Endothelial cell of umbilical vein (primary cell): ENCODE data around the gene RABGAP1. TPM values are rescaled to one million over a fixed set of nuclear protein-coding genes. Genes with fewer than 3 reads are reported as not detected.

Experiments
- BruUV-seq: library from RNA; stranded (reverse); fragments of 400-500 nt; replicated peaks from 2 replicates; lab custom pipeline; 2021; lab: Mats Ljungman, UMichigan
- CTCF ChIA-PET: fragments of 300-600, 350-600 bp; sonication (Branson Sonifier 250); formaldehyde crosslinking; loops from one replicate; lab custom pipeline; 2021; ENCODE audit warnings: antibody characterized with exemption, inconsistent platforms; lab: Charles Lee
- POLR2A ChIA-PET: fragments of 300-600, 350-600 bp; sonication (Branson Sonifier 250); formaldehyde crosslinking; loops from one replicate; lab custom pipeline; 2021; ENCODE audit warnings: antibody characterized with exemption, inconsistent platforms; lab: Charles Lee
- DNase-seq: peaks from one replicate; pipeline ENCODE4 v3.0.0-alpha.2; 2011; ENCODE audit warnings: low read depth, low spot score
- FAIRE-seq: peaks from 2 replicates; lab custom pipeline; 2011; peaks lifted over from hg19 to GRCh38; lab: Jason Lieb, UNC
- H2AFZ ChIP-seq: 2 replicates; pipeline ENCODE4 v1.6.0; 2012; ENCODE audit warnings: low read depth, low read length, control low read depth, inconsistent platforms
- H3K27ac ChIP-seq: 2 replicates; pipeline ENCODE4 v1.5.1; 2011; ENCODE audit warnings: low read depth, mild to moderate bottlenecking, control low read depth, low read length, moderate library complexity; ENCODE audit not compliant: insufficient read depth
- H3K27me3 ChIP-seq, 2 experiments: 2 replicates each; pipeline versions ENCODE4 v1.6.0 to v1.6.1; 2011; ENCODE audit warnings: low read length in 2 of 2, mixed read lengths in 1 of 2; ENCODE audit not compliant: control insufficient read depth in 2 of 2, insufficient read depth in 2 of 2
- H3K36me3 ChIP-seq, 2 experiments: 2 replicates in 1 of 2; 3 replicates in 1 of 2; pipeline ENCODE4 v1.5.1; 2011; ENCODE audit warnings: low read length in 2 of 2, mild to moderate bottlenecking in 1 of 2, moderate library complexity in 1 of 2; ENCODE audit not compliant: control insufficient read depth in 2 of 2, insufficient read depth in 2 of 2; ENCODE audit errors: extremely low read depth in 1 of 2
- H3K4me1 ChIP-seq: 3 replicates; pipeline ENCODE4 v1.5.1; 2011; ENCODE audit warnings: mild to moderate bottlenecking, low read length; ENCODE audit not compliant: control insufficient read depth, insufficient read depth; ENCODE audit errors: extremely low read depth
- H3K4me2 ChIP-seq: 2 replicates; pipeline ENCODE4 v1.6.1; 2011; ENCODE audit warnings: low read length, control low read depth, mixed read lengths; ENCODE audit not compliant: insufficient read depth
- H3K4me3 ChIP-seq, 3 experiments: fragments of 200-600 bp in 1 of 3; sonication (generic), shearing (Covaris generic) in 1 of 3; replicated peaks in 1 of 3; 2 replicates each; pipeline ENCODE4 v1.5.1; 2011 to 2016; ENCODE audit warnings: control low read depth in 3 of 3, low read length in 3 of 3, mild to moderate bottlenecking in 2 of 3, inconsistent platforms in 1 of 3, low read depth in 1 of 3, moderate library complexity in 1 of 3; ENCODE audit not compliant: insufficient read depth in 1 of 3
- H3K79me2 ChIP-seq: 2 replicates; pipeline ENCODE4 v1.6.0; 2012; ENCODE audit warnings: low read length, inconsistent platforms; ENCODE audit not compliant: control insufficient read depth, insufficient read depth
- H3K9ac ChIP-seq: replicated peaks from 2 replicates; pipeline ENCODE3; 2011; ENCODE audit warnings: low read length, control low read depth; ENCODE audit not compliant: insufficient read depth; ENCODE audit errors: extremely low read depth
- H3K9me1 ChIP-seq: replicated peaks from 3 replicates; pipeline ENCODE4 v1.6.0; 2011; ENCODE audit warnings: mild to moderate bottlenecking, low read length; ENCODE audit not compliant: control insufficient read depth, insufficient read depth; ENCODE audit errors: extremely low read depth
- H3K9me3 ChIP-seq: replicated peaks from 2 replicates; pipeline ENCODE4 v1.5.1; 2012; ENCODE audit warnings: low read length, inconsistent platforms; ENCODE audit not compliant: control insufficient read depth, insufficient read depth
- H4K20me1 ChIP-seq: replicated peaks from 2 replicates; pipeline ENCODE3; 2011; ENCODE audit warnings: mild to moderate bottlenecking, low read length; ENCODE audit not compliant: control insufficient read depth, insufficient read depth; ENCODE audit errors: extremely low read depth
- CTCF ChIP-seq, 2 donors: IDR thresholded peaks; 1 replicate in 1 of 2; 2 replicates in 1 of 2; pipeline ENCODE4 v1.5.1; 2011; ENCODE audit warnings: low read length in 2 of 2, mild to moderate bottlenecking in 2 of 2, moderate library complexity in 2 of 2, control low read depth in 1 of 2, inconsistent platforms in 1 of 2, low read depth in 1 of 2; ENCODE audit not compliant: insufficient read depth in 1 of 2; ENCODE audit errors: extremely low read depth in 1 of 2
- EZH2 ChIP-seq: IDR thresholded peaks from 2 replicates; pipeline ENCODE4 v1.6.1; 2012; ENCODE audit warnings: borderline replicate concordance, low read depth, mild to moderate bottlenecking, moderate library complexity, low read length, inconsistent platforms; ENCODE audit not compliant: severe bottlenecking
- FOS ChIP-seq: IDR thresholded peaks from 2 replicates; pipeline ENCODE4 v1.6.1; 2011; ENCODE audit warnings: mild to moderate bottlenecking, low read length, moderate library complexity, borderline replicate concordance; ENCODE audit not compliant: insufficient read depth
- GATA2 ChIP-seq: IDR thresholded peaks from 2 replicates; pipeline ENCODE4 v1.7.0; 2011; ENCODE audit warnings: low read depth, mild to moderate bottlenecking, moderate library complexity, mixed read lengths, low read length; ENCODE audit not compliant: insufficient read length, insufficient read depth
- JUN ChIP-seq: IDR thresholded peaks from 2 replicates; pipeline ENCODE4 v1.6.1; 2011; ENCODE audit warnings: borderline replicate concordance, low read depth; ENCODE audit not compliant: insufficient read length, insufficient read depth
- MAX ChIP-seq: IDR thresholded peaks from 2 replicates; pipeline ENCODE4 v1.6.1; 2011; ENCODE audit not compliant: insufficient read depth, insufficient read length
- MYC ChIP-seq: IDR thresholded peaks from one replicate; pipeline ENCODE4 v1.6.1; 2011; ENCODE audit warnings: mild to moderate bottlenecking, low read depth, low read length
- POLR2A ChIP-seq: IDR thresholded peaks from 2 replicates; pipeline ENCODE4 v1.6.1; 2012; ENCODE audit warnings: low read depth, mild to moderate bottlenecking, control low read depth, low read length
- POLR2AphosphoS5 ChIP-seq: IDR thresholded peaks from 2 replicates; pipeline ENCODE4 v1.6.1; 2012; ENCODE audit warnings: low read depth, mild to moderate bottlenecking, control low read depth, low read length, moderate library complexity; ENCODE audit not compliant: insufficient read depth
- dilution Hi-C: fragments of 300-500 bp; cut with MboI; formaldehyde crosslinking; loops from one replicate; pipeline ENCODE4 v1.15.0; 2019; ENCODE audit warnings: low sequenced_read_pairs; ENCODE audit not compliant: extremely low pct_ligation_motif_present
- intact Hi-C: fragments of 100-400 bp; cut with micrococcal nuclease; formaldehyde crosslinking; loops from one replicate; pipeline ENCODE4 v1.10.0; 2022
- polyA plus RNA-seq, 4 experiments: library from polyadenylated mRNA; depleted of rRNA in 3 of 4; stranded (reverse) in 3 of 4; unstranded in 1 of 4; fragments of >200 nt; gene quantifications; 2 replicates each; pipeline versions ENCODE4 v1.2.1 to v1.2.3, GENCODE V29; 2011 to 2012; ENCODE audit warnings: missing spikeins in 1 of 4
- total RNA-seq: library from RNA; stranded (reverse); gene quantifications from 2 replicates; pipeline ENCODE4 v1.2.3, GENCODE V29; 2021

The RABGAP1 gene
- total and polyA plus RNA-seq, 2 donors (not counting 3 experiments of a cell fraction or from before 2014, with no cell fraction given), result 19.0 to 53.6 TPM

GRCh38 chr9:122897969-122898368, 42.9 kb upstream of the RABGAP1 start:
- TF ChIP-seq EZH2 (no peak), GATA2 (no peak), CTCF (IDR thresholded peaks at IDR 0.05; ENCODE audit: extremely low read depth in 1 of 2, insufficient read depth in 1 of 2, low read depth in 1 of 2, low read length in 2 of 2) (no peak), MAX (no peak), POLR2AphosphoS5 (no peak), MYC (no peak), POLR2A (no peak), FOS (no peak), JUN (no peak)
- Histone ChIP-seq H2AFZ (no peak overlapping the region), H3K9ac (no peak overlapping the region), H3K79me2 (peaks cover 85% of the 10 kb centered on the region), H3K9me1 (no peaks in the 10 kb centered on the region), H3K36me3 (peaks cover 5 to 10% of the 10 kb centered on the region in 2 experiments), H3K4me2 (no peak overlapping the region), H4K20me1 (no peaks in the 10 kb centered on the region), H3K27me3 (no peaks in the 10 kb centered on the region), H3K4me1 (peaks cover 21% of the 10 kb centered on the region), H3K4me3 (no peak overlapping the region), H3K27ac (no peak overlapping the region), H3K9me3 (no peaks in the 10 kb centered on the region)
- dilution Hi-C loops, result no loop called here
- no TSS peak for BruUV-seq
- intact Hi-C loops, result no loop called here
- CTCF ChIA-PET, result interaction anchor here (0.7 to 1.7 kb wide), 4 partner anchors 33 to 93 kb away, joined by 3 to 7 read pairs (median 3); partner anchors contain the start of gene ZBTB26
- no peak for FAIRE-seq
- POLR2A ChIA-PET, result no interaction called here
- DNase-seq, result no peak
